HepG2 (cell line): ENCODE measurements around the gene GNG5. TPM values are rescaled to one million over a fixed set of nuclear protein-coding genes. Genes with fewer than 3 reads are reported as not detected.

Source experiments
- ATAC-seq: fragments of 200-7000 bp; cut with Tn5 transposase; 3 replicates; pipeline ENCODE4 v1.9.1; 2020; ENCODE audit warnings: mild to moderate bottlenecking, moderate library complexity
- BruUV-seq: library from RNA; stranded (reverse); fragments of 400-500 nt; replicated peaks from 2 replicates; lab custom pipeline; 2021; lab: Mats Ljungman, UMichigan
- CTCF ChIA-PET: fragments of 300-600 bp; formaldehyde crosslinking; extraction: SDS; loops from one replicate; lab custom pipeline; 2021; ENCODE audit warnings: low total read pairs, inconsistent platforms, low intra/inter-chr PET ratio; lab: Yijun Ruan, JAX
- POLR2A ChIA-PET: fragments of 350-600 bp; sonication (Branson Sonifier 250); formaldehyde crosslinking; loops from one replicate; lab custom pipeline; 2020; ENCODE audit warnings: antibody characterized with exemption, inconsistent platforms; lab: Yijun Ruan, JAX
- DNase-seq: peaks from one replicate; pipeline ENCODE4 v3.0.0-alpha.2; 2015; ENCODE audit warnings: low spot score
- FAIRE-seq: peaks from 3 replicates; lab custom pipeline; 2011; peaks lifted over from hg19 to GRCh38; lab: Jason Lieb, UNC
- H2AFZ ChIP-seq: one replicate; pipeline ENCODE4 v1.6.1; 2011; ENCODE audit warnings: low read length, inconsistent platforms
- H3K27ac ChIP-seq: fragments of 300-600 bp; 3 replicates; pipeline ENCODE4 v1.8.0; 2011; ENCODE audit warnings: mixed run types, mild to moderate bottlenecking, mixed read lengths, low read length, inconsistent platforms; ENCODE audit not compliant: insufficient read depth; ENCODE audit errors: extremely low read length
- H3K27me3 ChIP-seq, 2 experiments: fragments of 200-600 bp in 1 of 2; 2 replicates in 1 of 2; 3 replicates in 1 of 2; pipeline versions ENCODE4 v1.6.0 to v1.8.0; 2011; ENCODE audit warnings: low read length in 2 of 2, mild to moderate bottlenecking in 2 of 2, moderate library complexity in 2 of 2, inconsistent platforms in 1 of 2; ENCODE audit not compliant: insufficient read depth in 2 of 2, control insufficient read depth in 1 of 2
- H3K36me3 ChIP-seq, 2 experiments: fragments of 200-600 bp in 1 of 2; replicated peaks in 1 of 2; 2 replicates in 1 of 2; 3 replicates in 1 of 2; pipeline versions ENCODE4 v1.5.1 to v1.8.0; 2011; ENCODE audit warnings: low read length in 2 of 2, inconsistent platforms in 1 of 2; ENCODE audit not compliant: insufficient read depth in 2 of 2, control insufficient read depth in 1 of 2
- H3K4me1 ChIP-seq: 2 replicates; pipeline ENCODE4 v1.5.1; 2012; ENCODE audit warnings: low read length, inconsistent platforms; ENCODE audit not compliant: insufficient read depth
- H3K4me2 ChIP-seq: 2 replicates; pipeline ENCODE4 v1.6.0; 2011; ENCODE audit warnings: low read depth, low read length, inconsistent platforms
- H3K4me3 ChIP-seq, 3 experiments: fragments of 200-600 bp in 1 of 3; sonication (generic), shearing (Covaris generic) in 1 of 3; replicated peaks in 1 of 3; 2 replicates each; pipeline ENCODE4 v1.5.1; 2011 to 2016; ENCODE audit warnings: low read length in 3 of 3, inconsistent platforms in 2 of 3, low read depth in 2 of 3, mild to moderate bottlenecking in 2 of 3, control low read depth in 1 of 3, mixed read lengths in 1 of 3; ENCODE audit not compliant: insufficient read depth in 1 of 3
- H3K79me2 ChIP-seq: one replicate; pipeline ENCODE4 v1.6.1; 2011; ENCODE audit warnings: low read length, inconsistent platforms; ENCODE audit not compliant: insufficient read depth
- H3K9ac ChIP-seq: 2 replicates; pipeline ENCODE4 v1.6.0; 2011; ENCODE audit warnings: mild to moderate bottlenecking, low read depth, low read length, inconsistent platforms; ENCODE audit not compliant: insufficient read depth
- H3K9me3 ChIP-seq: 2 replicates; pipeline ENCODE4 v1.5.1; 2012; ENCODE audit warnings: mild to moderate bottlenecking, low read length
- H4K20me1 ChIP-seq: 2 replicates; pipeline ENCODE4 v1.6.0; 2011; ENCODE audit warnings: inconsistent platforms, mild to moderate bottlenecking, low read length, moderate library complexity; ENCODE audit not compliant: insufficient read depth
- ELK4 ChIP-seq: sonication (generic); formaldehyde crosslinking; IDR thresholded peaks from 2 replicates; pipeline ENCODE4 v1.9.0; 2021; ENCODE audit warnings: missing genetic modification reagents, borderline replicate concordance
- GABPB1 ChIP-seq: IDR thresholded peaks from 2 replicates; pipeline ENCODE4 v1.6.1; 2016; ENCODE audit warnings: mild to moderate bottlenecking, missing genetic modification reagents, moderate library complexity, missing compliant biosample characterization
- KAT7 ChIP-seq: IDR thresholded peaks from 2 replicates; pipeline ENCODE4 v1.6.1; 2018; ENCODE audit warnings: borderline replicate concordance, missing compliant biosample characterization
- KDM2A ChIP-seq: sonication (generic); formaldehyde crosslinking; IDR thresholded peaks from 2 replicates; pipeline ENCODE4 v1.4.0; 2020; ENCODE audit warnings: low read depth, missing genetic modification reagents, borderline replicate concordance
- KDM5A ChIP-seq: fragments of 200-600 bp; sonication (generic); IDR thresholded peaks from 2 replicates; pipeline ENCODE4 v1.7.0; 2018; ENCODE audit warnings: antibody characterized with exemption, mild to moderate bottlenecking, low read length, borderline replicate concordance
- NONO ChIP-seq, 2 experiments: fragments of 450-650 bp in 1 of 2; sonication (generic) in 1 of 2; formaldehyde crosslinking in 1 of 2; IDR thresholded peaks in 1 of 2; conservative IDR thresholded peaks in 1 of 2; 2 replicates each; pipeline versions ENCODE4 v1.6.1 to v1.8.0; 2017 to 2022; ENCODE audit warnings: mild to moderate bottlenecking in 1 of 2, missing genetic modification reagents in 1 of 2, moderate library complexity in 1 of 2
- ZNF263 ChIP-seq: sonication (generic); formaldehyde crosslinking; IDR thresholded peaks from 2 replicates; pipeline ENCODE4 v1.4.0; 2020; ENCODE audit warnings: missing genetic modification reagents
- ZNF557 ChIP-seq: sonication (generic); formaldehyde crosslinking; IDR thresholded peaks from 2 replicates; pipeline ENCODE4 v1.4.0; 2020; ENCODE audit warnings: missing genetic modification reagents
- ZNF558 ChIP-seq: sonication (generic); formaldehyde crosslinking; IDR thresholded peaks from 2 replicates; pipeline ENCODE4 v1.9.0; 2022; ENCODE audit warnings: mild to moderate bottlenecking, missing genetic modification reagents, borderline replicate concordance
- ZNF574 ChIP-seq: sonication (generic); formaldehyde crosslinking; IDR thresholded peaks from 2 replicates; pipeline ENCODE4 v1.4.0; 2020; ENCODE audit warnings: missing genetic modification reagents
- ZNF687 ChIP-seq: sonication (generic); formaldehyde crosslinking; IDR thresholded peaks from 2 replicates; pipeline ENCODE4 v1.5.1; 2020; ENCODE audit warnings: mild to moderate bottlenecking, missing genetic modification reagents, moderate library complexity
- WGBS: methylation state at CpG from one replicate; pipeline ENCODE4 v1.1.6; 2017; ENCODE audit warnings: low lambda C conversion rate; 5-methylcytosine and 5-hydroxymethylcytosine counted together
- in situ Hi-C: cut with HindIII; loops from 2 replicates; pipeline ENCODE4 v1.10.0; 2017; ENCODE audit warnings: low pct_unique_long_range_greater_than_20kb; ENCODE audit not compliant: extremely low pct_ligation_motif_present
- intact Hi-C: fragments of 100-400 bp; cut with micrococcal nuclease; formaldehyde crosslinking; loops from one replicate; pipeline ENCODE4 v1.10.0; 2022; ENCODE audit not compliant: unreplicated experiment
- polyA plus RNA-seq, 8 experiments: library from polyadenylated mRNA; depleted of rRNA in 3 of 8; stranded (reverse) in 7 of 8; unstranded in 1 of 8; fragments of >200 nt; fragmentation: Illumina TruSeq in 4 of 8; extraction: Trizol in 4 of 8; gene quantifications; 2 replicates each; pipeline versions ENCODE4 v1.2.1 to v1.2.3, GENCODE V29; 2011 to 2016; ENCODE audit warnings: low read depth in 4 of 8, missing spikeins in 1 of 8, mixed read lengths in 1 of 8; ENCODE audit not compliant: insufficient read depth in 1 of 8
- total RNA-seq, 5 experiments: library from RNA; depleted of rRNA; stranded (reverse); fragments of >200 nt; fragmentation: Illumina TruSeq; extraction: Trizol; gene quantifications; 2 replicates each; pipeline ENCODE4 v1.2.3, GENCODE V29; 2016; ENCODE audit warnings: low read depth in 1 of 5

GNG5 gene
- total and polyA plus RNA-seq, 2 of the 13 experiments (the other 11 are each of a cell fraction or from before 2014, with no cell fraction given): 103 to 137 TPM

- H3K9me3 ChIP-seq: peaks cover 14% of the 10 kb centered on the region
- DNase-seq: peak; percentile 82
- ChIA-PET POLR2A (interaction anchor here (0.8 to 3.5 kb wide), 5 partner anchors 13 to 95 kb away, joined by 3 to 22 read pairs (median 4); partner anchors contain the start of genes CTBS, GNG5 and SPATA1), CTCF (no interaction called here)
- H3K9ac ChIP-seq: peak within 1 kb of the TSS; percentile 83
- 5% methylated on average over 29 of the region's 51 CpGs for WGBS
- in situ Hi-C loops: no loop called here
- peak within 1 kb of the TSS; percentile 76 for H3K4me2 ChIP-seq
- H4K20me1 ChIP-seq: 0 out of 2 replicates have a peak, but pooled peaks cover 2% of the 10 kb centered on the region
- intact Hi-C loops: loop anchor here (1.0 to 10.0 kb wide), 2 partner anchors 62 to 404 kb away; no protein-coding TSS in a partner anchor
- no peaks in the 10 kb centered on the region; a peak in 1 of 5 replicates for H3K27me3 ChIP-seq
- peak; percentile 99 for ATAC-seq
- peaks cover 20% of the 10 kb centered on the region for H3K4me1 ChIP-seq
- H3K27ac ChIP-seq: peak within 1 kb of the TSS; percentile 86
- TSS peak; percentile 88 for BruUV-seq
- peak within 1 kb of the TSS; percentile 98 for H2AFZ ChIP-seq
- H3K79me2 ChIP-seq: peaks cover 23% of the 10 kb centered on the region
- peak within 1 kb of the TSS; percentile 82 to 94 (median 93) for H3K4me3 ChIP-seq
- peak; percentile 74 for FAIRE-seq
- H3K36me3 ChIP-seq: peaks cover 0 to 13% of the 10 kb centered on the region in 2 experiments; a peak in 4 of 5 replicates
- TF ChIP-seq KAT7 (CRISPR knock-in tag): peak; percentile 75; the same call in 1 of the 2 replicates
- no peak for TF ChIP-seq NONO (IDR thresholded peaks at IDR 0.05)
- peak; percentile 20; the same call in 1 of the 2 replicates for TF ChIP-seq NONO (CRISPR knock-in tag; conservative IDR thresholded peaks at IDR 0.05)
- 0 out of 2 replicates have a peak, but pooled peaks have one; percentile 37 for TF ChIP-seq ELK4 (CRISPR knock-in tag)
- TF ChIP-seq ZNF574 (CRISPR knock-in tag): peak; percentile 88
- no peak for TF ChIP-seq ZNF557 (CRISPR knock-in tag)
- peak; percentile 82; the same call in 1 of the 2 replicates for TF ChIP-seq KDM2A (CRISPR knock-in tag)
- peak; percentile 87 for TF ChIP-seq ZNF687 (CRISPR knock-in tag)
- TF ChIP-seq ZNF558 (CRISPR knock-in tag): no peak; the same call in 1 of the 2 replicates
- peak; percentile 83; the same call in 1 of the 2 replicates for TF ChIP-seq KDM5A
- peak; percentile 98 for TF ChIP-seq GABPB1 (CRISPR knock-in tag)
- TF ChIP-seq ZNF263: no peak
These were observed 27.2 kb downstream of the GNG5 start, which contains the start of gene RPF1 for GRCh38 chr1:84478876-84479868. Gene RPF1, plus strand, starts transcription at chr1:84479266. Its CDS starts 16 bp downstream, at chr1:84479282.
